DOHH2 (cell line): ENCODE data around the gene PPM1M.

Source experiments
- H3F3A ChIP-seq: fragments of 200-600 bp; sonication (generic), shearing (Covaris generic); 2 replicates; pipeline ENCODE4 v1.6.0; 2016; ENCODE audit warnings: antibody characterized with exemption, mild to moderate bottlenecking; ENCODE audit not compliant: control insufficient read depth, insufficient read depth
- H3K27ac ChIP-seq: fragments of 200-600 bp; sonication (generic); 2 replicates; pipeline ENCODE4 v1.5.1; 2014; ENCODE audit warnings: low read depth, mild to moderate bottlenecking, low read length, moderate library complexity
- H3K27me3 ChIP-seq: fragments of 200-600 bp; sonication (generic); 2 replicates; pipeline ENCODE4 v1.6.1; 2014; ENCODE audit warnings: mild to moderate bottlenecking, low read length, mixed read lengths; ENCODE audit not compliant: control insufficient read depth
- H3K36me3 ChIP-seq: fragments of 200-600 bp; sonication (generic); 2 replicates; pipeline ENCODE4 v1.6.1; 2014; ENCODE audit warnings: mild to moderate bottlenecking, low read length, moderate library complexity, mixed read lengths; ENCODE audit not compliant: control insufficient read depth
- H3K4me1 ChIP-seq: fragments of 200-600 bp; sonication (generic); 2 replicates; pipeline ENCODE4 v1.6.1; 2014; ENCODE audit warnings: mild to moderate bottlenecking, low read length, mixed read lengths; ENCODE audit not compliant: control insufficient read depth
- H3K4me2 ChIP-seq: fragments of 200-600 bp; sonication (generic); 2 replicates; pipeline ENCODE4 v1.6.0; 2014; ENCODE audit warnings: mild to moderate bottlenecking, low read length, moderate library complexity
- H3K4me3 ChIP-seq: fragments of 200-600 bp; sonication (generic); 2 replicates; pipeline ENCODE4 v1.5.1; 2014; ENCODE audit warnings: mild to moderate bottlenecking, low read length, mixed read lengths
- H3K79me2 ChIP-seq: fragments of 200-600 bp; sonication (generic); 2 replicates; pipeline ENCODE4 v1.6.1; 2014; ENCODE audit warnings: mild to moderate bottlenecking, low read length, mixed read lengths; ENCODE audit not compliant: control insufficient read depth
- H3K9me2 ChIP-seq: fragments of 200-600 bp; sonication (generic); replicated peaks from 2 replicates; pipeline ENCODE4 v1.6.1; 2014; ENCODE audit warnings: mild to moderate bottlenecking, low read length, mixed read lengths; ENCODE audit not compliant: control insufficient read depth
- H3K9me3 ChIP-seq: fragments of 200-600 bp; sonication (generic); 2 replicates; pipeline ENCODE4 v1.6.1; 2014; ENCODE audit warnings: antibody characterized with exemption, low read length, mixed read lengths; ENCODE audit not compliant: control insufficient read depth, insufficient read depth
- H4K20me1 ChIP-seq: fragments of 200-600 bp; sonication (generic); 2 replicates; pipeline ENCODE4 v1.6.0; 2014; ENCODE audit warnings: low read depth, mild to moderate bottlenecking, antibody characterized with exemption, low read length, moderate library complexity; ENCODE audit not compliant: control insufficient read depth, insufficient read depth
- CTCF ChIP-seq: fragments of 200-600 bp; sonication (generic); IDR thresholded peaks from one replicate; pipeline ENCODE4 v1.5.1; 2014; ENCODE audit warnings: antibody characterized with exemption, mild to moderate bottlenecking, low read depth, low read length; ENCODE audit not compliant: poor library complexity, severe bottlenecking
- EZH2phosphoT487 ChIP-seq: fragments of 200-600 bp; sonication (generic); IDR thresholded peaks from 2 replicates; pipeline ENCODE4 v1.6.1; 2017; ENCODE audit warnings: borderline replicate concordance, mild to moderate bottlenecking, antibody characterized with exemption, low read length, moderate library complexity, mixed read lengths

PPM1M gene

GRCh38 chr3:52278510-52279069 lies 33.0 kb downstream of the PPM1M start, which contains the start of gene WDR82:
WDR82 (minus strand) TSS chr3:52278649; CDS start chr3:52278361, 288 bp downstream.
- H3K27ac ChIP-seq, result peak within 1 kb of the TSS; percentile 70
- H3K4me3 ChIP-seq, result peak within 1 kb of the TSS; percentile 84
- peaks cover 20% of the 10 kb centered on the region; the same call in 1 of the 2 replicates for H4K20me1 ChIP-seq
- H3K27me3 ChIP-seq, result no peaks in the 10 kb centered on the region
- H3K9me2 ChIP-seq, result no peaks in the 10 kb centered on the region
- H3K36me3 ChIP-seq, result peaks cover 43% of the 10 kb centered on the region
- peaks cover 60% of the 10 kb centered on the region for H3K79me2 ChIP-seq
- H3K4me1 ChIP-seq, result peaks cover 34% of the 10 kb centered on the region
- H3K9me3 ChIP-seq, result no peaks in the 10 kb centered on the region
- peak within 1 kb of the TSS; percentile 92 for H3K4me2 ChIP-seq
- no peak for TF ChIP-seq EZH2phosphoT487
- peak; percentile 51 for TF ChIP-seq CTCF
- H3F3A ChIP-seq, result peaks cover 20% of the 10 kb centered on the region

GRCh38 chr3:52279596-52279995 lies 34.0 kb downstream of the PPM1M start:
- Histone ChIP-seq H4K20me1 (peaks cover 14% of the 10 kb centered on the region; the same call in 1 of the 2 replicates), H3K4me3 (peak overlapping the region; percentile 84), H3K79me2 (peaks cover 50% of the 10 kb centered on the region), H3K9me3 (no peaks in the 10 kb centered on the region), H3K4me1 (peaks cover 26% of the 10 kb centered on the region), H3K27ac (no peak overlapping the region), H3K36me3 (peaks cover 33% of the 10 kb centered on the region), H3K27me3 (no peaks in the 10 kb centered on the region), H3K9me2 (no peaks in the 10 kb centered on the region), H3F3A (peaks cover 20% of the 10 kb centered on the region), H3K4me2 (peak overlapping the region; percentile 92)
- TF ChIP-seq EZH2phosphoT487 (no peak), CTCF (no peak)

GRCh38 chr3:52280050-52280461 lies 34.5 kb downstream of the PPM1M start:
- no peak overlapping the region for H3K4me3 ChIP-seq
- no peak overlapping the region for H3K27ac ChIP-seq
- no peaks in the 10 kb centered on the region for H3K9me3 ChIP-seq
- H3K9me2 ChIP-seq, result no peaks in the 10 kb centered on the region
- peaks cover 30% of the 10 kb centered on the region for H3K36me3 ChIP-seq
- H3K79me2 ChIP-seq, result peaks cover 45% of the 10 kb centered on the region
- no peaks in the 10 kb centered on the region for H3K27me3 ChIP-seq
- TF ChIP-seq CTCF, result no peak
- no peak for TF ChIP-seq EZH2phosphoT487
- peaks cover 13% of the 10 kb centered on the region; the same call in 1 of the 2 replicates for H4K20me1 ChIP-seq
- peaks cover 26% of the 10 kb centered on the region for H3K4me1 ChIP-seq
- 0 out of 2 replicates have a peak overlapping the region, but pooled peaks have one; percentile 92 for H3K4me2 ChIP-seq
- H3F3A ChIP-seq, result peaks cover 20% of the 10 kb centered on the region
